SU-DHL-6 (cell line): ENCODE data around the gene LRRC4B.
"Not testable (repeated sequence)": the region's sequence is repeated elsewhere in the genome, so short reads cannot be mapped to it uniquely, and the experiment has no call there.

ENCODE experiments used
- H2AFZ ChIP-seq: fragments of 200-600 bp; sonication (generic); 2 replicates; pipeline ENCODE4 v1.6.1; 2014; ENCODE audit warnings: low read depth, mild to moderate bottlenecking, moderate library complexity, mixed read lengths, antibody characterized with exemption, low read length; ENCODE audit not compliant: severe bottlenecking
- H3F3A ChIP-seq: fragments of 200-600 bp; shearing (Covaris generic); 2 replicates; pipeline ENCODE4 v1.6.0; 2016; ENCODE audit warnings: antibody characterized with exemption, mild to moderate bottlenecking; ENCODE audit not compliant: insufficient read depth
- H3K27ac ChIP-seq: fragments of 200-600 bp; sonication (generic); 2 replicates; pipeline ENCODE4 v1.5.1; 2016; ENCODE audit warnings: low read depth, mild to moderate bottlenecking, low read length, moderate library complexity, mixed read lengths
- H3K27me3 ChIP-seq: fragments of 200-600 bp; sonication (generic), shearing (Covaris generic); 2 replicates; pipeline ENCODE4 v1.6.0; 2014; ENCODE audit warnings: mild to moderate bottlenecking, low read length
- H3K36me3 ChIP-seq: fragments of 200-600 bp; sonication (generic); 2 replicates; pipeline ENCODE4 v1.6.1; 2014; ENCODE audit warnings: mild to moderate bottlenecking, low read length, mixed read lengths
- H3K4me2 ChIP-seq: fragments of 300-600, 200-600 bp; shearing (Covaris generic), sonication (generic); 2 replicates; pipeline ENCODE4 v1.6.0; 2014; ENCODE audit warnings: low read length, low read depth, mild to moderate bottlenecking; ENCODE audit not compliant: poor library complexity, severe bottlenecking
- H3K4me3 ChIP-seq: fragments of 200-600 bp; sonication (generic); 2 replicates; pipeline ENCODE4 v1.5.1; 2014; ENCODE audit warnings: antibody characterized with exemption, low read length, mild to moderate bottlenecking, mixed read lengths; ENCODE audit not compliant: insufficient read depth, poor library complexity, severe bottlenecking
- H3K79me2 ChIP-seq: fragments of 200-600 bp; sonication (generic); 2 replicates; pipeline ENCODE4 v1.6.1; 2014; ENCODE audit warnings: mild to moderate bottlenecking, low read length, moderate library complexity; ENCODE audit not compliant: insufficient read depth
- H3K9ac ChIP-seq: fragments of 200-600 bp; sonication (generic); 2 replicates; pipeline ENCODE4 v1.7.0; 2014; ENCODE audit warnings: mild to moderate bottlenecking, low read length
- H3K9me2 ChIP-seq: fragments of 200-600 bp; sonication (generic); replicated peaks from 2 replicates; pipeline ENCODE4 v1.6.1; 2014; ENCODE audit warnings: low read length; ENCODE audit not compliant: insufficient read depth
- H3K9me3 ChIP-seq: fragments of 200-600 bp; sonication (generic); 2 replicates; pipeline ENCODE4 v1.6.1; 2014; ENCODE audit warnings: low read length, mixed read lengths; ENCODE audit not compliant: insufficient read depth
- H4K20me1 ChIP-seq: fragments of 200-600 bp; sonication (generic); 2 replicates; pipeline ENCODE4 v1.6.1; 2014; ENCODE audit warnings: low read depth, mild to moderate bottlenecking, antibody characterized with exemption, low read length, moderate library complexity, mixed read lengths
- CTCF ChIP-seq: fragments of 200-600 bp; sonication (generic); IDR thresholded peaks from one replicate; pipeline ENCODE4 v1.5.1; 2017; ENCODE audit warnings: antibody characterized with exemption, mild to moderate bottlenecking, low read length, moderate library complexity; ENCODE audit not compliant: insufficient read depth, poor library complexity, severe bottlenecking
- EZH2phosphoT487 ChIP-seq: fragments of 200-600 bp; sonication (generic), shearing (Covaris generic); conservative IDR thresholded peaks from 2 replicates; pipeline ENCODE4 v1.6.1; 2018; ENCODE audit warnings: mild to moderate bottlenecking, antibody characterized with exemption, low read length, moderate library complexity, mixed read lengths

Gene LRRC4B

GRCh38 chr19:50475736-50476223 is 92.5 kb downstream of the LRRC4B start:
- Histone ChIP-seq H2AFZ (no peak overlapping the region), H3K4me2 (no peak overlapping the region), H3K36me3 (peaks cover 8% of the 10 kb centered on the region; the same call in 1 of the 2 replicates), H3K9me2 (no peaks in the 10 kb centered on the region), H4K20me1 (no peaks in the 10 kb centered on the region), H3K9ac (no peak overlapping the region), H3F3A (no peaks in the 10 kb centered on the region), H3K27me3 (no peaks in the 10 kb centered on the region), H3K27ac (no peak overlapping the region), H3K9me3 (peaks cover 12% of the 10 kb centered on the region; the same call in 1 of the 2 replicates), H3K79me2 (peaks cover 21% of the 10 kb centered on the region), H3K4me3 (no peak overlapping the region)
- TF ChIP-seq EZH2phosphoT487 = no peak
- TF ChIP-seq CTCF = no peak

GRCh38 chr19:50475101-50475568 is 93.1 kb downstream of the LRRC4B start:
- peaks cover 21% of the 10 kb centered on the region for H3K79me2 ChIP-seq
- peaks cover 8% of the 10 kb centered on the region; the same call in 1 of the 2 replicates for H3K36me3 ChIP-seq
- TF ChIP-seq EZH2phosphoT487 (no peak), CTCF (no peak)
- H3K27ac ChIP-seq = no peak overlapping the region
- H3K4me3 ChIP-seq = no peak overlapping the region
- no peaks in the 10 kb centered on the region for H3K9me2 ChIP-seq
- no peak overlapping the region for H2AFZ ChIP-seq
- no peak overlapping the region for H3K4me2 ChIP-seq
- no peak overlapping the region for H3K9ac ChIP-seq
- no peaks in the 10 kb centered on the region for H3K27me3 ChIP-seq
- no peaks in the 10 kb centered on the region for H3F3A ChIP-seq
- H4K20me1 ChIP-seq = no peaks in the 10 kb centered on the region
- peaks cover 12% of the 10 kb centered on the region; the same call in 1 of the 2 replicates for H3K9me3 ChIP-seq

GRCh38 chr19:50473336-50473735 is 94.9 kb downstream of the LRRC4B start:
- not testable (repeated sequence) for H2AFZ ChIP-seq, H3K9me2 ChIP-seq, H3K36me3 ChIP-seq, H3K27ac ChIP-seq, H3K9ac ChIP-seq, H3K27me3 ChIP-seq, H3K4me2 ChIP-seq, H4K20me1 ChIP-seq, H3K9me3 ChIP-seq, H3K4me3 ChIP-seq, H3F3A ChIP-seq
- H3K79me2 ChIP-seq = peaks cover 18% of the 10 kb centered on the region

GRCh38 chr19:50468818-50469217 is 99.4 kb downstream of the LRRC4B start:
- no peak overlapping the region for H3K27ac ChIP-seq

More at GRCh38 chr19:50468818-50469217, 99.4 kb downstream of the LRRC4B start:
- H3K27me3 ChIP-seq = no peaks in the 10 kb centered on the region
- H3K36me3 ChIP-seq = no peaks in the 10 kb centered on the region
- H3K9me2 ChIP-seq = no peaks in the 10 kb centered on the region
- H2AFZ ChIP-seq = no peak overlapping the region
- H4K20me1 ChIP-seq = no peaks in the 10 kb centered on the region
- no peaks in the 10 kb centered on the region for H3F3A ChIP-seq
- H3K4me3 ChIP-seq = no peak overlapping the region
- no peak for TF ChIP-seq CTCF
- no peaks in the 10 kb centered on the region for H3K79me2 ChIP-seq
- H3K4me2 ChIP-seq = no peak overlapping the region
- no peaks in the 10 kb centered on the region for H3K9me3 ChIP-seq
- no peak overlapping the region for H3K9ac ChIP-seq
